NCI-H1694 treated with DMSO at 0.1 percent for 48 hours (cell line): ENCODE measurements around the gene STPG3.

Source experiments
- DNase-seq: peaks from one replicate; lab custom pipeline; 2025; lab: John Stamatoyannopoulos, UW

STPG3 gene

DNA sequence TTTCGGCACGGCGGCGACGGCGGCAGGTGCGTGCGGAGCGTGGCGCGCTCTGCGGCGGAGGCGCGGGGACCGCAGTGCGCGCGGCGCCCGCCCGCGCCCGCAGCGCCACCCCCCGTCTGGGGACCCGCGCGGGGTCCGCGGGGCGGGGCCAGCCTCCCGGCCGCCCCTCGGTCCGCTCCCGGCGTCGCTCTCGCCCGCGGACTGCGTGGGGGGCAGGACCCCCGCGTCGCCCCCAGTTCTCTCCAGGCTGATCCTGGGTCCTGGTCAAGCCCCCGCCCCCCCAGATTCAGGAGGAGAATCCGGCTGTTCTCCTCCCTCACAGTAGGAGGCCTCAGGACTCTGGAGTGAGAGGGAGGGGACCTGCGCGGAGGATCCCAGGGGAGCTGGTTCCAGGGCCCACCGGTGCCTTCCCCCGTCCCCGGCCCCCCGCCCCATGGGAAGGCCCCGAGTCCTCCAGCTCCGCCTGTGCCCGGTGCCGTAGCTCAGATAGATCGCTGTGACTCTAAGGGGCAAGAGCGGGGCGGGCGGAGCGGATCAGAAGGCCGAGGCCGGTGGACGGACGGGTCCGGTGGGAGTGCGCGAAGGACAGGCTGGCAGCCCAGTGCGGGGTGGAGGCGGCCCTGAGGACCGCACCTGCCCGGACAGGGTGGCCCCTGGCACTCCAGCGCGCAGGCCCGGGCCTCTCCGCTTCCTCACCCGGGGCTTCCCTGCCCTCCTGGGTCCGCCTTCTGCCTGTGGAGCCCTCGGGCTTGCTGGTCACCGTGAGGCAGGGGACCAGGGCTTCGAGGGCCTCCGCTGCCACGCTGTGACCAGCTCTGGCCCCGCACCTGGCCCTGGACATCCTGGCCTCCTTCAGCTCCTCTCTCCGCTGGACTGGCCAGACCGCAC, 28.7 kb upstream of the STPG3 start, which contains the start of gene RNF208:
Gene RNF208, minus strand, starts transcription at position 51 of the 888 bp plus-strand sequence. CDS start 1,028 bp downstream, outside the sequence.
- DNase-seq = no peak

DNA sequence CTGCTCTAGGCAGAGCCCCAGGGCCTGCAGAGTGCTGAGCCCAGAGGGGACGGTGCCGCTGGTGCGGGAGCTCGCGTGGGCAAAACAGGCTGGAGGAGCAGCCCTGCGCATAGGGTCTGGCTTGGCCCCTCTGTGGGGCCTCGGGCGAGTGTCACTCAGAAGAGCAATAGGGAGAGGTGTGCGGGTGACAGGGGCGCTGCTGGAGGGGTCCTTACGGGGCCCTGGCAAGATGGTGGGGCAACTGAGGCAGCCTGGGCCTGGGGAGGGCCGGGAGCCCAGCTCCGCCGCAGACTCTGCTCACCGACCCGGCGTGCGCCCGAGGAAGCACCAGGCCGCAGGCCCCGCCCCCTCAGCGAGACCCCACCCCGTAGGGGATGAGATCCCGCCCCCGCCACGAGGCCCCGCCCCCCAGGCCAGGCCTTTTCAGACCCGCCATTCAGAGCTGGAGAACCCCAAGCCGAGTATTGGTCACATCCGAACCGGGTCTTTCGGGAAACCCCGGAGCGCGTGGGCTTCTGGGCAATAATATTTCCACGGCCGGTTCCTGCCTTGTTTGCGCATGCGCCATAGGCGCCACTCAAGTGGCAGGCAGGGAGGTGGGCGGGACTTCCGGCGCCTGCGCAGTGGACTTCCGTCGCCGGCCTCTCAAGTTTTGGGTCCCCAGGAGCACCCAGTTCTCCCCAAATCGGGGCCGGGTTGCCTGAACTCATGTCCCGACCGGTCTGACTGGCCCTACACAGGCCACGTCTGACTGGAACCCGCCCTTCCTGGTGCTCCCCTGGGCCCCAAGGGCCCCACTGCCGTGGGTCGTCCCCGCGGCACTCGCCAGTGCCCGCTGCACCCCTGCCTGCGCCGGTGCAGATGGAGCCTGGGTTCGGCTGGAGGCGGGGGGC, 27.8 kb upstream of the STPG3 start:
- peak; percentile 84 for DNase-seq

- DNase-seq = no peak
Measured at GRCh38 chr9:137224830-137225694, 26.0 kb upstream of the STPG3 start, which contains the start of gene CYSRT1. Gene CYSRT1 (plus strand): TSS chr9:137225174. CDS start chr9:137225622, 448 bp downstream.

- DNase-seq = no peak
Measured at GRCh38 chr9:137225699-137226331, 25.3 kb upstream of the STPG3 start.

GRCh38 chr9:137226338-137227053, 24.6 kb upstream of the STPG3 start:
- no peak for DNase-seq

DNA sequence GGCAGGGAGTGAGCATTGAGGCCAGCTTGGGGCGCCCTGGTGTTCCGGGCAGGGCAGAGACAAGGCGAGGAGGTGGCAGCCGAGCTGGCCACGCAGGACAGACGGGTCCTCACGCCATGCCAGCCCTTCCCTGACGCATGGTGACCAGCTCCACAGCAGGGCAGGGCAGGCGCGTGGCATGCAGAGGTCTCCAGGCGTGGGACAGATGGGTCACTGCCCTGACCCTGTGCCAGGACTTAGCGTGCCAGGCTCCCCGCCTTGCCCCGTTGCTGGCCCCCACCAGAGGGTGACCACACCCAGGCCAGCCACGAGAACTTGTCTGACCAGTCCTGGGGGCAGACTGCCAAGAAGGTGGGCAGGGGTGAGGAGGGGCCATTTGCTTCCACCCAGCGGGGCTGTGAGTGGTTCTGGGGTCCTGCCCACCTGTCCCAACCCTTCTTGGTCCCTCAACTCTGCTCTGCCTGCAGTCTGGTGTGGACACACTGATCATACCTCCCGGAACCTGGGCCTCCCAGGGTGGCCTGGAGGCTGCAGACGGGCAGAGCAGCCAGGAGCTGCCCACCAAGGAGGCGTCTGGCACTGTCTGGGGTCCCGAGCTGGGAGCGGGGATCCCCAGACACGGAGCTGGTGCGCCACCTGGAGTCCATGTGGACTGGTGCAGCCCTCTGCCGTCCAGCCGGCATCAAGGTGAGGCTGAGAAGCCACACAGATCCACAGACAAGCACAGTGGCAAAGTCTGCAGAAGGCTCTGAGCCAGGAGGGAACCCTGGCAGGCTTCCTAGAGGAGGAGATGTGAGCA, 23.8 kb upstream of the STPG3 start, which contains the start of gene RNF224:
Gene RNF224, plus strand, starts transcription at position 449 of the 799 bp plus-strand sequence. CDS start 834 bp downstream, outside the sequence.
- peak; percentile 42 for DNase-seq

DNA sequence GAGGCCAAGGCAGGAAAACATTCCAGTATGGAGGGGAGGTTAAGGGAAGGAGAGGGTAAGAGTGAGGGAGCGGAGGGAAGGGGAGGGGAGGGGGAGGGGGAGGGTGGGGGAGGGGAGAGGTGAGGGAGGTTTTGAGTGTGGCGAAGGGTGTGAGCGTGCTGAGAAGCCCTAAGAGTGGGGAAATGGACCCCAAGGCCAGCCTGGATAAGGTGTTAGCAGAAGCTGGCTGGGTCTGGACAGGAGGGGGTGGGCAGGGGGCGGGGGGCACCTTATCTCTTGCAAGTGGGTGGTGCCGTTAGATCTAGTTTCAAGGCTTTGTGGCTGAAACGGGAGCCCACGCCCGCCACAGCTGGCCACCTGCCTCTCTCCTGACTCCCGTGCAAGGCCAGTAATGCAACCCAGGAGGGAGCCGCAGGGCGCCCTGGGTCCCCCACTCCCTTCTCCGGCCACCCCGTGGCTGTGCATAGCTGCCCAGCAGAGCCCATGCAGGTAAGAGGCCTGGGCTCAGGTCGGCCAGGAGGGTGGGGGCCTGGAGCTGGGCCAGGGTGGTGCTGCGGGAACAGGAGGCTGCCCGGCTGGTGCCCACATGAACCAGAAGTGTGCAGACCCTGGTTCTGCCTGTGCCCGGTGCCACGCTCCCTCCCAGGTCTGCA, 23.1 kb upstream of the STPG3 start:
- no peak for DNase-seq

- no peak for DNase-seq
Measured at GRCh38 chr9:137228506-137228967, 22.5 kb upstream of the STPG3 start.

DNA sequence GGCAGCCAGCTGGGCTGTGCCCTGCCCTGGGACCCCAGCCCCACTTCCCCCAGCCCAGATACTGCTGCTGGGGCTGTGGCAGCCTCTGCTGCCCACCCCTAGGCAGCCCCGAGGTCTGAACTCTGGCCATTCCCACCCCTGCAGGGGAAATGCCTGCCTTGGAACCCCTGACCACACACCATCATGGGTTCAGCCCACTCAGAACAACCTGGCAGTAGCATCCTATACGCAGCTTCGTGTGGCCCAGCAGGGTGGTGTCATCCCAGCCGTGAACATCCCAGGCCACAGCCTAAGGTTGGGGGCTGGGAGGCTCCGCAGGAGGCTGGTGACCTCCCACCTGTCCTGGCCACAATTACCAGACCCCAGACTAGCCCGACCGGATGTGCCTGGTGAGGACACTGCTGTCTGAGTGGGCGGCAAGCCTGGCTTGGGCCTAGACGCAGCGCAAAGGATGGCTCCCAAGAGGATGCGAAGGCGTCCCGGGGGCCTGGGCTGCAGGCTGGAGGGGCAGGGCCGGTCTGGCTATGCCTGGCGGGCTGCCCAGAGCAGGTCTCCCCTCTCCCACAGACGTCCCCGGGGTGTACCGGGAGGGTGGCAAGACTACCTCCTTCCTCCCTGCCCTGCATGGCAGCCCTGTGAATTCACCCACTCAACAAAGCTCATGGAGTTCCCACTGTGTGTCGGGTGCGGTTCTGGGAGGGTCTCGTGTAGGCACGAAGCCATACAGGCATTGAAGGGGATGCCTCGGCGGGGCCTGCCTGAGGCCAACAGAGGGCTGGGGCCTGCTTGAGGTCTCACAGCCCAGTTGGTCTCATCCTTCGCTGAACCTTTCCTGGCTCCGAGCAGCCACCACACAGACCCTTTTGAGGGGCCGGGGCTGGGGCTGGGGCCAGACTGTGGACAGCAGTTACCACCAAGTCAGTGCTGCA, 21.9 kb upstream of the STPG3 start:
- DNase-seq = no peak

DNA sequence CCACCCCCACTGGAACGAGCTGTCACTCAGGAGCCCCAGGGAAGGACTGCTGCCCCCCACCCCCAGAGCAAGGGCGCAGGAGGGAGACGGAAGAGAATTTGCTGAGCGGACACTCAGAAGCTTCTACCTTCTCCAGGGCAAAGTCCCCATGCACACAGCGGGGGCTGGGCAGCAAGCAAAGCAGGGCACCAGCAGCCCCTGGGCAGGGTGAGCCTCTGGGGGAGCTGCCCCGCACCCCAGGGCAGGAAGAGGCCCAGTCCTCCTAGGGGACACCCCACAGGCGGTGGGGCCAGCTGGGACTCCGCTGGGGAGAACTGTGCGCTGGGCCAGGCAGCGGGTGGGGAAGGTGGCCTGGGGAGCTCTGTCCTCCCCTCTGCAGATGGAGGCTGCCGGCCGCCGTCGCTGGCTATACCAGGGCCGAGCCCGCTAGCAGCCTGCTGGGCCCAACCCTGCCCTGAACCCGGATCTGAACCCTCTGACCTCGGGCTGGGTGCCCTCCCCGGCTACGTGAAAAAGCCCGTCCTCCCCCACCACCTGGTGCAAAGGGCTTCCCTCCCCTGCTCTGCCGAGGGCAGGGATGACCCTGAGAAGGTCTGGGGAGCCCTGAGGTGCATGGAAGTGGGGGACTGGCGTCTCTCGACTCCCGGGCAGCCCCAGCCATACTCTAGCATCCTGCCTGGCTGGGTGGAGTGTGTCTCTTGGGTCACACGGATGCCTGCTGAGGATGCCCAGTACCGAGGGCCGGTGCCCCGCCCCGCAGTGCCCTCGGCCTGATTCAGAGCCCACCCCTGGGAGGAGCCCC, 21.0 kb upstream of the STPG3 start:
- no peak for DNase-seq

- DNase-seq = no peak
Measured at GRCh38 chr9:137230705-137231371, 20.2 kb upstream of the STPG3 start, which contains the start of gene SLC34A3. Gene SLC34A3 (plus strand): TSS chr9:137230901. CDS start chr9:137231703, 802 bp downstream.

GRCh38 chr9:137231372-137232039, 19.6 kb upstream of the STPG3 start:
- no peak for DNase-seq

DNA sequence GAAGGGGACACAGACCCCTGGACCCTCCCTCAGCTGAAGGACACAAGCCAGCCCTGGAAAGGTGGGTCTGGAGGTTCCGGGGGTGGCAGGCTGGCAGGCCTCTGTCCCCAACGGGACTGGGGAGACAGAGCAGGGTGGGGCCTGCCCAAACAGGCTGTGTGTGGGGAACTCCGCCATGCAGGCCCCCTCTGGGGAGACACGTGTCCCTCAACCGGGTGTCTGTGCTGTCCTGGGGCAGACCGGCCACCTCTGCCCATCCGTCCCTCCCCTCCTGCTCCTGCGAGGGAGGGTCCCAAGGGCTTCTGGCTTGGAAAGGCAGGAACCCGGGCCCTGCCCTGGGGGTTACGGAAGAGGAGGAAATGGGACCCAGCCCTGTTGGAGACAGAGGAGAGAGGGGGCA, 19.0 kb upstream of the STPG3 start:
- DNase-seq = no peak

- DNase-seq = no peak
Measured at GRCh38 chr9:137232510-137232909, 18.6 kb upstream of the STPG3 start.

DNA sequence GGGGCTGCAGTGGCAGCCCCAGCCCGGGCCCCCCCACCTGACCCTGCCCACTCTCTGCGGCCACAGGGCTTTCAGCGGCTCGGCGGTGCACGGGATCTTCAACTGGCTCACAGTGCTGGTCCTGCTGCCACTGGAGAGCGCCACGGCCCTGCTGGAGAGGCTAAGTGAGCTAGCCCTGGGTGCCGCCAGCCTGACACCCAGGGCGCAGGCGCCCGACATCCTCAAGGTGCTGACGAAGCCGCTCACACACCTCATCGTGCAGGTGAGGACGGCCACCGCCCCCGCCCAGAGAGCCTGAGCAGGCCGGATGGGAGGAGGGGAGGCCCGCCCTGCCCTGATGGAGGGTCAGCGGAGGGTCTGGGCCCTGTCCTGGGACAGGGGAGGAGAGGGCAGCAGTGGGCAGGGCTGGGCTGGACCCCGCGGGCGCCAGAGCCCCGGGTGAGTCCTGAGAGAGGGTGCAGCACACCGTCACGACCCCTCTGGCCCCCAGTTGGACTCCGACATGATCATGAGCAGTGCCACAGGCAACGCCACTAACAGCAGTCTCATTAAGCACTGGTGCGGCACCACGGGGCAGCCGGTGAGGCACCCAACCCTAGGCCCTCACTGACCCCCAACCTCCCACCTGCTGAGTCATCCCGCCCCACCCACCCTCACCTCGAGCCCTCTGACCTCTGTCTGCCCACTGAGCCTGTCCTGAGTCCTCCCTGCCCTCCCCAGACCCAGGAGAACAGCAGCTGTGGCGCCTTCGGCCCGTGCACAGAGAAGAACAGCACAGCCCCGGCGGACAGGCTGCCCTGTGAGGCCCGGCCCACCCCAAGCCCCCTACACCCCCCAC, 17.7 kb upstream of the STPG3 start:
- no peak for DNase-seq
